OCI-M2 (cell line): ENCODE measurements around the gene ENOX1.

ENCODE experiments used
- DNase-seq: peaks from one replicate; lab custom pipeline; 2025; ENCODE audit not compliant: unreplicated experiment; lab: John Stamatoyannopoulos, UW

The ENOX1 gene

GRCh38 chr13:43328907-43329306 lies 457.9 kb downstream of the ENOX1 start:
- no peak for DNase-seq

- DNase-seq = no peak
Measured at GRCh38 chr13:43326100-43326499, 460.7 kb downstream of the ENOX1 start.

- DNase-seq = no peak
Measured at GRCh38 chr13:43325636-43326035, 461.1 kb downstream of the ENOX1 start.

GRCh38 chr13:43324129-43324528 lies 462.6 kb downstream of the ENOX1 start:
- no peak for DNase-seq

- DNase-seq = no peak
Measured at GRCh38 chr13:43319617-43320444, 466.9 kb downstream of the ENOX1 start.

GRCh38 chr13:43316946-43317353 lies 469.8 kb downstream of the ENOX1 start:
- no peak for DNase-seq

GRCh38 chr13:43316281-43316680 lies 470.5 kb downstream of the ENOX1 start:
- no peak for DNase-seq

DNA sequence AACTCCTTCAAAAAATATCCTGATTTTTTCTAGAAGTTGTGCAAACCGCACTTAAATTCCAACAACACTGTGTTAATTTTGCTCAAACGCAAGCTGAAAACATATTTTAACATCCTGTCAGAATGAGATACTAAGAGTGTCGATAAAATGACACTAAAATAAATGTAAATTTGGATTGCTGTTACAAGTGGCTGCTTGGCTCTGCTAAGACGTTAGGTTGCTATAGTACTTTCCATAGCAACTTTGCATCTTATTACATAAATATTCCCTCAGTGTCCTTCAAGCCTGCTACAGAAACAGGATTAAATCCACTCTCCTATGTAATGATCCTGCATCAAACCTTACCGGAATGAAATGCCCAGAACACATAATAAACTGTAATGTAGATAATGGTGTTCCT lies 471.2 kb downstream of the ENOX1 start:
- no peak for DNase-seq

- DNase-seq = no peak
Measured at GRCh38 chr13:43309311-43309710, 477.5 kb downstream of the ENOX1 start.

DNA sequence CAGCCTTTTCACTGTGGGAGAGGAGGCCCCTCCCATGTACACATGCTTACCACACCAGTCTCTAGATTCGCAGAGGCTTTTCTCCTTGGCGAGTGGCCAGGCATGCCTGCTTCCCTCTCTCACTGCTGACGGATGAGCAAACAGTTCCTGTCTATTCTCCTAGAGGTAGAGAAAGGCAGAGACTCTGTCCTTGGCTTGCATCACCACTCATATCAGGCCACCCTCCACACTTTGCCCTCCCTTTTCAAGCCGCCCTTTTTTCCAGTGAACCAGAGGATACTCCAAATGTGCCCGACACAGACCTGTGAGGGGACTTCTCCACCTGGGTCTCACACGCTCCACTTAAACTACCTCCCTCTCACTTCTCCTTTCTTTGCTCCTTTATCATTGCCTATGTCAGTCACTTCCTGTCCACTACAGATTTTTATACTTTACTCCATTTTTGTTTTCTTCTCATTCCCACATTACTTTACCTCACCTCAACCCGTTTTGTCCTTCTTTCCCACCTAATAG lies 478.8 kb downstream of the ENOX1 start:
- DNase-seq = no peak

DNA sequence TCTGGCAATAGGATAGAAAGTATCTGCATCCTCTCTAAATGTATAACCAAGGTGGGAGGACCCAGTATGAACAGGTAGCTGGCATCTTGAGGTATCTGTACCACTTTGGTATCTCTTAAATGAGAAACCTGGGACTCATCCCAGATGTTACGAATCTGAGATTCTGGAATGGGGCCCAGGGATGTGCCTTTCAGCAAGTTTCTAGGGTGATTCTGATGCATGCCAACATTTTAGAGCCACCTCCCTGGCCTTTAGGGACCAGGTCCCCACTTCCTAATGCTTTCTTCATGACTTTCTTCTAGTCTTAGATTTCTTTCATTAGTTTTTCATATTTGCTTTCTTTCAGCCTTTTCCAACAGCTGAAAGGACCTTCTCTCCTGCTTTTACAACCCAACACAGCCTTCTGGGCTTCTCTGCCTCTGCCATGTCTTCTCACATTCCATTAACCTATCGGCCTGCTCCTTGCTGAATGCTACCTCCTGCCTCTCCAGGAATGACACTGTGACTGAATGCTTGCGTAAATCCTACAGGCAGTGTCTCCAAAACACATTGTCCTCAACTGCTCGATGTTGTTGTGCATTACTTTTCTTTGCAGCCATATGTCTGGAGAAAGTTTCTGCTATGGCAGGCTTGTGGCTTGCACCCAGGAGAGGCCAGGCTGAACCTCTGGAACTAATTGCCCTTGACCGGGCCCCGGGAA lies 479.4 kb downstream of the ENOX1 start:
- DNase-seq = no peak

GRCh38 chr13:43306372-43306771 lies 480.4 kb downstream of the ENOX1 start:
- no peak for DNase-seq

- DNase-seq = no peak
Measured at GRCh38 chr13:43305416-43305815, 481.4 kb downstream of the ENOX1 start.

DNA sequence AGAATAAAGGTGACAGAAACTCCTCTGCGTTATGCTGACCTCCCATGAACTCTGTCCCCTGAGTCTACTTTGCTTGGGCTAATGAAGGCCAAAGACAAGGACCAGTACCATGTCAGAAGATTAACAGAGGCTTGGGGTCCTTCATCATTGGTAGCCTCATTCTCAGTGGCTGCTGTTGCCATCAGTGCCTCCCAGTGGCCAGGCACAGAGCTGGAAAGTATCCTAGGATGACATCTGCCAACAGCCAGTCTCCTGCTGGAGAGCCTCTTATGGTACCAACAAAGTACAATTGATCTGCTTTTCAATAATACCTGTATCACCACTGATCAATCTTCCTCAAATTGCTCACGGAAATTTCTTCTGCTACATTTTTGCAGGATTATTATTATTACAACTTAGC lies 481.8 kb downstream of the ENOX1 start:
- no peak for DNase-seq

GRCh38 chr13:43304449-43304848 lies 482.3 kb downstream of the ENOX1 start:
- no peak for DNase-seq

DNA sequence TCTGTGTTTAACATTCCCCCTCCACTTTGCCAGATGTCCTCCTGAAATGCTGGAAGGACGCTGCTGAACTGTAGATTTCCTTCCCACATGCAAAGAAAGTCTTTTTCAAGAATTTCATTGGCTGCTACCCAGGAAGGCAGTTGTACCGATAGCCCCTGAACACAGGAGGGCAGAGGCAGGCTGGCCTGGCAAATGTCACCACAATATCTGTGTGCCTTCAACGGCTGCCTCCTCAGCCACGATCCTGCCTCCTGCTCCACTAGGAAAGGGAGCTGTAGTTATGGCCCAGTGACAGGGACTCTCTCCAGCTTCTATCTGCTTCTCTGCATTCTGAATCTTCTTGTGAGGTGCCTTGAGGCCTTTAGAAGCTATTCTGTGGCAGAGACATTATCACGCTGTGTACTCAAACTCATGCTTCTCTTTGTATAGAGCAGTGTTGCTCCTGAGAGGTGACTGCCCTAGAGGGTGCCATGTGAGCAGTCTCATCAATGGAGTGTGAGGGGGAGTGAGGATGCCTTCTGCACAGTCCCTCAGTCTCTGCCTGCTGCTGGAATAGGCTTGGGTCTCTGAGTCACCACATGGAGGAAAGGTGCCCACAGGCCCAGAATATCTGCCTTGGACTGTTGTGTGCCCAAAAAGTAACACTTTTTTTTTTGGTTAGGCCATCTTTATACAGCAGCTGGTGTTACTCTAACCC lies 483.6 kb downstream of the ENOX1 start:
- DNase-seq = no peak

DNA sequence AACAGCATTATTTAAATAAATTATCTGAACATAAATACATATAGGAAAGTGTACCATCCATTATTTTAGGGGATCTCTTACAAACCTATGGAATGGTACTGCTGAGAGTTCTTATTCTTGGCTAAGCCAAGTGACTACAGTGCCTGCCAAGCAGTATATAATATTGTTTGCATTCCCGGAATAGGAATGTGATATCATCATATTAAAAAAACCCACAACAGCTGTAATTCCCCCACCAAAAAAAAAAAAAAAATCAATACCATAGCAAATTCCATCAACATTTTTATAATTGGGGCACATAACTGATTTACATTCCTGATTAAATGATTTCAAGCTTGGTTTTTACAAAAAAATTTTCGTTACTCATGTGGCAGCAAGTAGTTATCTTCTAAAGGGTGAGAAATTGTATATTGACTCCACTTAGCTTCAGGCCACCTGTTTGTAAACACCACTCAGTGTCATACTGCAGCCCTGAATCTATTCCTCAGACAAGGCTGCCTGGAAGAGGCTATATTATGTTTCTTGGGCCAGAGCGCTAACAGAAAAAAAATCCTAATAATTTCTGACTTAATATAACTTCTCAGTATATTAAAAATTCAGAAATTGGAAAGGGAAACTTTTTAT lies 485.3 kb downstream of the ENOX1 start:
- no peak for DNase-seq

- DNase-seq = no peak
Measured at GRCh38 chr13:43300865-43301264, 485.9 kb downstream of the ENOX1 start.

DNA sequence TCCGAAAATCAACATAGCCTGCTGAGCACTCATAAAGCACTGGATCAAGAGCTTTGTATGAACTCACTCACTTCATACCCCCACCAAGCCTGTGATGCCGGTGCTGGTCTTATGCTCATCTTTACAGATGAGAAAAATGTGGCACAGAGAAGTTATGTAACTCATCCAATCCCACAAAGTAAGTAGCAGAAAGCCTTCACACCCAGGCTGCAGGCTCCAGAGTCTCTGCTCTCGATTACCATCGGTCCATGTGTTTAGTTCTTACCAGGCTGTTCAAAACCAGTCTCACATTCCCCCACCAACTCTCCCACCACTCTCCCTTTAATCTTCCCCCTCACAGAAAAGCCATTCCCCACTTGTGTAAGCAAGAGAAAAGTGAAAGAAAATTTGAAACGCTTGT lies 487.4 kb downstream of the ENOX1 start:
- no peak for DNase-seq

DNA sequence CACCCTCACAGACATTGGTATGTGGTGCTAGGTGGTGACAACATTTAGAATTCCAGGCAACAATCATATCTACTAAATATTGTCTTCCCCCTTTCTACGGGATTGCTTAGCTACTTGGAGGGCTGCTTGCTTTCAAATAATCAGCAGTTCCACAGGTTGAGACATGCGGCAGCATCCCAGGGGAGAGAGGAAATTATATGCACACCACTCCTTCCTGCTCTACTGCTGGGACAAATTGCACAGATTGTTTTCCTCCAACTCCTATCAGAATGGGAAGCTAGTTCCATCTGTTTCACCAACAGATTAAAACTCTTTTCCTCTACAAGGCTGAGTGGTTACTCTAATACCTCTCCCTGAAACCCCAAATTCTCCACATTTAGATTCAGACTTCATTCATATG lies 488.0 kb downstream of the ENOX1 start:
- no peak for DNase-seq

DNA sequence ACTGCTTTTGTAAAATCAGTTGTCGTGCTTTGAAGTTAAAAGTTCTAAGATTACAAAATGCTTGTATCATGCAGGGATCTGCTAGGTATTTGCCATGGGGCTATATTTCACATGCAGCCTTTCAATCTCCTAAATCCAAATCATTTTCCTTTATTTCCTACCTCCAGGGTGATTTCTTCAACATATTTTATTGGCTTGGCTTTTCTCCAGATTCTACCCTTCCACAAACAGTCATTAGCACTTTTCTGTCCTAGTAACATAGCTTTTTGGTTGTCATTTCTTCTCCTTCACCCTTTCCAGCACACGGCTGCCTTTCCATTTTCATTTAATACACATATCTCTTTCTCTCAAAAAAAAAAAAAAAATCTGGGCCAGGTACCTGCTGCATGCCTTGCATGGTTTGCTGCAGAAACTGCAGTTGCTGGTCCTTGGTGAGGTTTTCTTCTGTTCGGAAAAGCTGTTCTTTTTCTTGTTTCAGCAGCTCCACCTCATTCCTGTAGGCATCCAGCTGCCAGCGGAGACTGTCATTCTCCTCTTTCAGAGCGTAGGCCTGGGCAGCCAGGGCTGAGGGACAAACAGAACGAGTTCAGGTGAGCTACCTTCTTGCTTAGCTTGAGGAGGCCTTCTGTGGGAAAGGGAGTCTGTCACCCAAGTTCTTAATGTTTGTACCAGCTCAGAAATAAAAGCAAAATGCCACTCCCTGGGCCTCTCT lies 488.6 kb downstream of the ENOX1 start:
- DNase-seq = no peak
